HG03521 (cell line): ENCODE results near the gene GPR142.

Experiments used
- ATAC-seq: cut with Tn5 transposase; IDR thresholded peaks from one replicate; pipeline ENCODE4 v1.9.1; 2021; ENCODE audit warnings: mild to moderate bottlenecking, moderate library complexity; ENCODE audit not compliant: unreplicated experiment

The GPR142 gene

GRCh38 chr17:74368341-74369081 is 1.2 kb downstream of the GPR142 start:
- no peak for ATAC-seq

GRCh38 chr17:74369221-74369620 is 1.9 kb downstream of the GPR142 start:
- ATAC-seq, result no peak

- ATAC-seq, result no peak
Measured at GRCh38 chr17:74369665-74370490, 2.6 kb downstream of the GPR142 start.

- no peak for ATAC-seq
Measured at GRCh38 chr17:74371653-74372147, 4.4 kb downstream of the GPR142 start.

- ATAC-seq, result no peak
Measured at GRCh38 chr17:74372426-74372825, 5.1 kb downstream of the GPR142 start.

GRCh38 chr17:74373838-74374606 is 6.7 kb downstream of the GPR142 start:
- ATAC-seq, result no peak

- no peak for ATAC-seq
Measured at GRCh38 chr17:74374858-74375257, 7.6 kb downstream of the GPR142 start.

- ATAC-seq, result no peak
Measured at GRCh38 chr17:74379495-74380085, 12.3 kb downstream of the GPR142 start.

- ATAC-seq, result no peak
Measured at GRCh38 chr17:74380086-74380958, 13.0 kb downstream of the GPR142 start.

GRCh38 chr17:74380959-74381808 is 13.9 kb downstream of the GPR142 start:
- ATAC-seq, result no peak

GRCh38 chr17:74383141-74383540 is 15.8 kb downstream of the GPR142 start:
- ATAC-seq, result no peak

- no peak for ATAC-seq
Measured at GRCh38 chr17:74385201-74385600, 17.9 kb downstream of the GPR142 start.

- ATAC-seq, result no peak
Measured at GRCh38 chr17:74386386-74386785, 19.1 kb downstream of the GPR142 start.

GRCh38 chr17:74387365-74388218 is 20.3 kb downstream of the GPR142 start:
- ATAC-seq, result no peak

GRCh38 chr17:74389084-74389753 is 21.9 kb downstream of the GPR142 start:
- ATAC-seq, result no peak

- no peak for ATAC-seq
Measured at GRCh38 chr17:74389937-74390679, 22.8 kb downstream of the GPR142 start.
